DMS114 treated with DMSO at 0.1 percent for 48 hours (cell line): ENCODE data around the gene ZNF512B.
"Not testable (repeated sequence)": the region's sequence is repeated elsewhere in the genome, so short reads cannot be mapped to it uniquely, and the experiment has no call there.

Source experiments
- DNase-seq: peaks from one replicate; lab custom pipeline; 2025; ENCODE audit not compliant: unreplicated experiment; lab: John Stamatoyannopoulos, UW

ZNF512B gene

GRCh38 chr20:63935447-63935846 lies 34.3 kb downstream of the ZNF512B start:
- no peak for DNase-seq

DNA sequence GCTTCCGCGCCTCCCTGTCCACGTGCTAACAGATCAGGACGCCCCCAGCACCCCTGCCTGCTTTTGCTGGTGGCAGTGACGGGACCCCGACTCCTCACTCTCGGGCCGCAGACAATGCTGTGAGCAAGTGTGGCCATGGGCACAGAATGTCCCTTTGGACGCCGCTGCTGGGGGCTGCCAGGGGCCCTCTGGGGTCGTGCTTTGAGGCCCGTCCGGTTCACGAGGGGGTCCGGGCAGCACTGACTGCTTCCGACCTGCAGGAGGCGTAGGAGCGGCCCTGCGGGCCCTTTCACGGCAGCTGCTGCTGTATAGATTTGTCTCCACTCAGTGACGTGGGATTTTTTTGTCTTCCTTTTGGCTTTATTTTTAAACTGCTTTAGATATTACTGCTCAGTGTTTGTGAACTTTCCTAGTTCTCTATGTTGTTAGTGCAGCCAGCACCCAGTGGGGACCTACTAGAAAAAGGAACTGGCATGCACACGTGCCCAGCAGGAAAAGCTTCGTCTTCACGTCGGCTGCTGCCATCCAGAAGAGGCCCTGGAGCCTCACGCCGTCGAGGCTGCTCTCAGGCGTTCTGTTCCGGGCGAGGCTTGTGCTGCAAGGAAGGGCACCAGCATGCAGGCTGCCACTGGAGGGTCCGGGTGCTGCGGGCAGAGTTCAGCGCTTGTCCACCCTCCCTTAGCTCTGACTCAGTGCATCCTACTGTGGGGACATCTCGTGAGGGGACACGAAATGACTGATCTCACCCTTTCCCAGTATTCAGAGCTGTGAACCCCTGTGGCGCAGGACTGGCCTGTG lies 35.3 kb downstream of the ZNF512B start:
- DNase-seq, result no peak

DNA sequence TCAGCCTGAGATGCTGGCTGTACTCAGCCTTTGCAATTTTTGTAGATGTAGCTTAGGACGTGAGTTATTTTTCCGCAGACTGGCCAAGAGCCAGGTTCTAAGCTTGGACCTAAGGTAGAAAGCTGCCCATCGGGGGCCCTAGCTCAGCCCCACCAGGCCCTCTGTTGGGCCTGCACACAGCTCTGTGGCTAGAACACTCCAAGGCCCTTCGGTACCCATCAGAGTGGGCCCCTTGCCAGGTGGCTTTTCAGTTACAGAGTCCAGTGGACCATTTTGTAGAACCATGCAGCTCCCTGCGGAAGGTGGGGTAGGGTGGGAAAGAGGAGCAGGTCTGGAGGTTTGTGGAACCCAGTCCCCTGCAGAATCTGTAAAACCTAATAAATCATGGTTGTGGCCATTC lies 36.1 kb downstream of the ZNF512B start:
- DNase-seq, result no peak

DNA sequence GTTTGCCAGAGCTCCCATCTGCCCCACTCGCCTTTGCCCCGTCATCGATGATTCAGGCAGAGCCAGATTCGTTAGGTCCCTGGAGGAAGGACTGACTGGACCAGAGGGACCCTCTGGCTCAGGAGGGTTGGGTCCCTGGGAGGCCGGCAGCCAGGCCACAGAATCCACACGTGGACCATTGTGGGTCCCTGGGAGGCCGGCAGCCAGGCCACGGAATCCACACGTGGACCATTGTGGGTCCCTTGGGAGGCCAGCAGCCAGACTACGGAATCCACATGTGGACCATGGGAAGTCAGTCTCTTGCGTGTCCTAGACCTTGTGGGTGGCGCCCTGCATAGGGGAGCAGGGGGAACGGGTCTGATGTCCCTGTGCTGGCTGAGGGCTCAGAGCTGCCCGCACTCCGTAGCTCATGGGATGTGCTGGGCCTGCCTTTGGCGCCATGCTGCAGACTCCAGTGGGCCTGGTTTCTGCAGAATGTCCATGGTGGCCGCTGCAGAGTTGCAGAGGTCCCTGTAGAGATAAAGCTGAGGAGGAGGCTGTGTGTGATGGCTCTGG lies 37.0 kb downstream of the ZNF512B start:
- no peak for DNase-seq

- no peak for DNase-seq
Observed at GRCh38 chr20:63931735-63932134, 38.0 kb downstream of the ZNF512B start.

- DNase-seq, result no peak
Observed at GRCh38 chr20:63930971-63931553, 38.7 kb downstream of the ZNF512B start.

DNA sequence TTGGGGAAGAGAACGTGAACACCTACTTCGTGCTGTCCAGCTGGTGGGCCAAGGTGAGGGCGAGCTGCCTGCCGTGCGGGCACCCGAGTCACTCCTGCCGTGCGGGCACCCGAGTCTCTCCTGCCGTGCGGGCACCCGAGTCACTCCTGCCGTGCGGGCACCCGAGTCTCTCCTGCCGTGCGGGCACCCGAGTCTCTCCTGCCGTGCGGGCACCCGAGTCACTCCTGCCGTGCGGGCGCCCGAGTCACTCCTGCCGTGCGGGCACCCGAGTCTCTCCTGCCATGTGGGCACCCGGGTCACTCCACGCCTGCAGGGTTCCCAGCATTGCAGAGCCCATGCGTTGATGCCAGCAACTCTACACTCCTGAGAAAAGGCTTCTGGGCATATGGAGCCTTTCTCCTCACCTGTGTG lies 40.3 kb downstream of the ZNF512B start:
- DNase-seq, result not testable (repeated sequence)

DNA sequence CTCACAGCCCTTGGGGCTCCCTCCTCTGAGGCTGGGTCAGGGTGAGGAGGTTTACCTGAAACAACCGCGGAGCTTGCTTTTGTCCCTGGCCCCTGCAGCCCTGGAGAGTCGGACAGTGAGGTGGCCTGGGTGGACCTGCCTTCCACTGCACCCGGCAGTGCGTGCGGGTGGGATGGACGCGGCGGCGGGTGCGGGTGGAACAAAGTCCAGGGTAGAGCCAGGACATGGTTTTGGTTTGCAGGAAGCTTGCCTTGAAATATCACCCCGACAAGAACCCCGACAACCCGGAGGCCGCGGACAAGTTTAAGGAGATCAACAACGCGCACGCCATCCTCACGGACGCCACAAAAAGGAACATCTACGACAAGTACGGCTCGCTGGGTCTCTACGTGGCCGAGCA lies 40.7 kb downstream of the ZNF512B start:
- no peak for DNase-seq

- no peak for DNase-seq
Observed at GRCh38 chr20:63926298-63926697, 43.4 kb downstream of the ZNF512B start.

DNA sequence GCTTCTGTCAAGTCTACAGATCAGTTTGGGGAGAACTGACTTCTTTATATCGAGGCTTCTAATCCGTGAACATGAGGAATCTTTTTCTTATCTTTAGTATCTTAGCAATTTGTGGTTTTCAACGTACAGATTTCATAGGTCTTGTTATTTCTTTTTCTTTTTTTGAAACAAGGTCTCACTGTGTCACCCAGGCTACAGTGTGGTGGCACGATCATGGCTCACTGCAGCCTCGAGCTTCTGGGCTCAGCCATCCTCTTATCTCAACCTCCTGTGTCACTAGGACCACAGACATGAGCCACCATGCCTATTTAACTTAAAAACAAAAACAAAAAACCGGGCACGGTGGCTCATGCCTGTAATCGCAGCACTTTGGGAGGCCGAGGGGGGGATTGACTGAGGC lies 45.5 kb downstream of the ZNF512B start:
- no peak for DNase-seq

- DNase-seq, result no peak
Observed at GRCh38 chr20:63923651-63924050, 46.1 kb downstream of the ZNF512B start.

DNA sequence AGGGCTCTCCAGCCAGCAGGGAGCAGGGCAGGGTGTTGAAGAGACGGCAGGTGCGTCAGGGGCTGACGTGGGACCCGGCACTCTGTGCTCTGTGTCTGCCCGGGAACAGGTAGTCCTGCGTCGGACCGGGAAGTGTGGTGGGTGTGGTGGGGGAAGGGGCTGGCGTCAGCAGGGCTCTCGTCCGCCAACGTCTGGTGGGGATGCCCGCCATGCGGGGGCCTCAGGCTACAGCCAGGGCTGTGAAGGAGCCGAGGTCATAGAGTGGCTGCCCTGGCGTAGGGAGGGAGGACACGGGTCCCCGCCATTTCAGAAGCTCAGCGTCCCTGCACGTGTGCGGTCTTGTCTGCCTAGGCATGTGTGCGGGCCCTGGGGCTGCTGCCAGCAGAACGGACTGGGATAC lies 49.5 kb downstream of the ZNF512B start:
- no peak for DNase-seq

- DNase-seq, result no peak
Observed at GRCh38 chr20:63919130-63919529, 50.6 kb downstream of the ZNF512B start.

GRCh38 chr20:63917811-63918210 lies 51.9 kb downstream of the ZNF512B start:
- no peak for DNase-seq

DNA sequence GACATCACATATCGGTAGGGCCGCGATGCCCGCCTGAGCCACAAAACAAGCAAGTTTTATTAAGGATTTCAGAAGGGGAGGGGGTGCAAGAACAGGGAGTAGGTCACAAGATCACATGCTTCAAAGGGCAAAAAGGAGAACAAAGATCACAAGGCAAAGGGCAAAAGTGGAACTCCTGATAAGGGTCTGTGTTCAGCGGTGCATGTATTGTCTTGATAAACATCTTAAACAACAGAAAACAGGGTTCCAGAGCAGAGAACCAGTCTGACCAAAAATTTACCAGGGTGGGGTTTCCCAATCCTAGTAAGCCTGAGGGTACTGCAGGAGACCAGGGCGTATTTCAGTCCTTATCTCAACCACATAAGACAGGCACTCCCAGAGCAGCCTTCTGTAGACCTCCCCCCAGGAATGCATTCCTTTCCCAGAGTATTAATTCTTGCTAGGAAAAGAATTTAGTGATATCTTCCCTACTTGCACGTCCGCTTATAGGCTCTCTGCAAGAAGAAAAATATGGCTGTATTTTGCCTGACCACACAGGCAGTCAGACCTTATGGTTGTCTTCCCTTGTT lies 53.3 kb downstream of the ZNF512B start:
- not testable (repeated sequence) for DNase-seq

DNA sequence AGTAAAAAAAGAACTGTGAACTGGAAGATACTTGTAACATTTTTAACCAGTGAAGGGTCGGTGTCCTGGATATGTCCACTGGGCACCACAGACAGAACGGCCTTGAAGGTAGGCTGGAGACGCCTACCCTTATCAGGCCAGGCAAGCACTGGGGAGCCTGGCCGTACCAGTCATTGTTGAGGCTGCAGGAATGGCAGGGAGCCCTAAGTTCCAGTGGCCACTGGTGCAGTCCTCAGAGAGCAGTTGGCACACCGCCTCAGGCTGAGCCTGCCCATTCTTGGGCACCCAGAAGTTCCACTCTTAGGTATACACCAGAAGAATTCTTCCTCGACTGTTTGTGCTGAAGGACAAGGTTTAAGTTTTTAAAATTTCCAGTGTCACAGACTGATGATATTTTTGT lies 54.3 kb downstream of the ZNF512B start:
- no peak for DNase-seq

DNA sequence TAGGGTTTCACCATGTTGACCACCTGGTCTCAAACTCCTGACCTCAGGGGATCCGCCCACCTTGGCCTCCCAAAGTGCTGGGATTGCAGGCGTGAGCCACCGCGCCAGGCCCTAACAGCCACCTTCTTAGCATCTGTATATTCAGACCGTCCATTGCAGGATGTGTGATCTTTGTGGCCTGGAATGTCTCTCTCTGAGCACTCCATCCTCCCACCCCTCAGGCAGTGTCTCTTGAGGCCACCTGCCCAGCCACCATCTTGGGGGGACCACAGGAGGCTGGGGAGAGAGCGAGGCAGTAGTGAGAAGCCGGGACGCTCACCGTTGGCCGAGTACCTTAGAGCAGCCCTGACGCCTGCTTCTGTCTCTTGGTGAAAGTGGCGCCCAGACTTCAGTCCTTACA lies 56.0 kb downstream of the ZNF512B start:
- DNase-seq, result no peak

- no peak for DNase-seq
Observed at GRCh38 chr20:63911176-63911575, 58.6 kb downstream of the ZNF512B start.

DNA sequence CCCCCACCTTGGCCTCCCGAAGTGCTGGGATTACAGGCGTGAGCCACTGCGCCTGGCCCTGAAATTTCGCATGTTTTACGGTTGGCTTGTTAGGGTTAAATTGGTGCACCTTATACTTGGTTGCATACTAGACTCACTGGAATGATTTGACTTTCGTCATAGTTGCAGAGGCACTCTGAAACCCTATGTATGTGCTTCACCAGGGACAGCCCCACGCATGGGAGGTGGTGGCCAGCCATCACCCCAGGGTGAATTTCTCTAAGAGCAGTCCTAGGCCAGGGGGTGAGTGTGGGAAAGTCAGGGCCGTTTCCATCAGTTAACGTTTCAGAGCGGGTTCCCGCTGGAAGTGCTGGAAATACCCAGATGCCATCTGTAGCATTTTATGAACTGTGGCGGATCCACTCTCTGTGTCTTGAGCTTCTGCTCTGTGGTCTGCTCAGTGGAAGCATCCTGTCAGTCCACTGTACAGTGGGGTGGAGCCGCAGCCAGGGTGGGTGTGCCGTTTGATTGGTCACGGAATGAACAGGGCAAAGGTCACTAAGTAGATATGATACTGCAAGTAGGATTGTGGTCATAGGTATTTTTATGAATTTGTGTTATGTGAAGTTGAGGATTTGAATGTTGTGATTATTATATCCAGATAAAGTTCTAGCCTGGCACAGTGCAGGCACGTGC lies 61.6 kb downstream of the ZNF512B start:
- DNase-seq, result no peak
